HG02884 (cell line): ENCODE measurements around the gene ECE1.
"Not testable (repeated sequence)": the region's sequence is repeated elsewhere in the genome, so short reads cannot be mapped to it uniquely, and the experiment has no call there.

Experiments used
- ATAC-seq: cut with Tn5 transposase; IDR thresholded peaks from one replicate; pipeline ENCODE4 v1.9.1; 2021; ENCODE audit warnings: mild to moderate bottlenecking, moderate library complexity; ENCODE audit not compliant: unreplicated experiment

Gene ECE1

DNA sequence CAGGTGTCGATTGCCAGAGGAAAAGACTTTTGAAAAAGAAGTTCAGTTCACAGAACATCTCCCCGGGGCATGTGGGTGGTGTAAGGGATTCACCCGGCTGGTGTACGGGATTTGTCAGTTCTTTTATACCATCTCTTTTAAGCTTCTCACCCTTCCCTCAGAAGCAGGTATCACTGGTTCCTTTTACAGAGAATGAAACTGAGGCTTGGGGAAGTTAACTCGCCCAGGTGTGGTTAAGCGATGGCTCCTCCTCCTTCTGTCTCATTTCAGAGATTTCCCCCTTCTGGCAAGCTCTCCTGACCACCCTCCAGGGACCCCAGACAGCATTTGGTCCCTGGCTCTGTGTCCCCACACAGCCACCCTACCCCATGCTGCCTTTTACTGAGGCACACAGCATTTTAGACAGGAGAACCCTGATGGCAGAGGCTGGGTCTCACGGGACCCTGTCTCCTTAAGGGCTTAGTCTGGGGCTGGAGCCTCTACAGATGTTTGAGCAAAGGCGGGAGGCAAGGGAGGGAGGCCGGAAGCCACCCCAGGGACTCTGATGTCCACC lies 2.8 kb upstream of the ECE1 start:
- ATAC-seq = peak; percentile 33

DNA sequence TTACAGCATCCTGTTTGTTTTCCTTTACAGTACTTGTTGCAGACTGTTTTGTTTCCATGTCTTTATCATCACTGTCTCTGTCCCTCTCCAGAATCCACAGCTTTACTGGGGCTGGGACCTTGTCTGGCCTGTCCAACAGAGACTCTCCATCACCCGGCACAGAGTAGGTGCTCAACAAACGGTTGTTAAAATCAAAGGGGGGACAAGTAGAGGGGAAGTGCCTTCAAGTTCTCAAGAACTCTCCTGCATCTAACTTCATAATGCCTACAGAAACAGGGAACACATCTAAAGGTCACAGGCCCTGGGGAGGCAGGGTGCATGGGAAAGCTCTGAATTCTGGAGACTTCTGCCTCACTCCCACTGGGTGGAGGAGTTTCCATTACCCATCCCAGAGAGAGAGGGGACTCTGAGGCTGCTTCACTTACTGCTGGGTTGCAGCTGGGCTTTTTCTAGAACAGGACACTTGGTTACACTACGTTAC lies 2.3 kb upstream of the ECE1 start:
- no peak for ATAC-seq

DNA sequence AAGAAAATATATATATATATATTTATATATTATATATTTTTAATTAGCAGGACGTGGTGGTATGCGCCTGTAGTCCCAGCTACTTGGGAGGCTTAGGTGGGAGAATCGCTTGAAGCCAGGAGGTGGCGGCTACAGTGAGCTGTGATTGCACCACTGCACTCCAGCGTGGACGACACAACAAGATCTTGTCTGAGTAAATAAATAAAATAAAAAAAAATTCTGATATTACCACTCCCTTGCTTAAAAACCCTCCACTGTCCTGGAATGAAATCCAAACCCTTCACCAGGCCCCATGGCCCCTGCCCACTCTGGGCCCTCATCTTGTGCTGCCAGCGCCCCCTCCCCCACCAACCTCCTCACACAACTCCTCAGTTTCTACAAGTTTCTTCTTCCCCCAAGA lies 1.7 kb upstream of the ECE1 start:
- ATAC-seq = no peak

GRCh38 chr1:21291184-21291583 lies 921 bp upstream of the ECE1 start:
- no peak for ATAC-seq

GRCh38 chr1:21290546-21290944 lies 282 bp upstream of the ECE1 start:
- no peak for ATAC-seq

DNA sequence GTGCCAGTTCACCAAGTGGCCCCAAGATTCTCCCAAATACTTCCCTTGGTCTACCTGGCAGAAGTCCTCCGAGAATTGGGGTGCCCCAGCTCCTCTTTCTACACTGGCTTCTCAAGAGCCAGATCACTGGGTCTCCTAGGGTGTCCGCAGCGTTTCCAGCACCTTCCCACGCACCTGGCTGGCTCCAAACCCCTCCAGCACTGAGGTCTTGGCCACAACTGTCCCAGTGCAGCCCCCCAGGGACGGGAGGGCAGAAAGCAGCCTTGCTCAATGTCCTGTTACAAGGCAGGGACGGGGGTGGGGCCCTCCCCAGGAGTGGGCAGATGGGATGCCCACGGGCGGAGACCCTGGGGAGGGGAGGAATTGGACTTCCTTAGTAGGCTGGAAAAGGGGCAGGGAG lies 1.1 kb downstream of the ECE1 start:
- no peak for ATAC-seq

- ATAC-seq = no peak
These were observed 2.3 kb downstream of the ECE1 start for GRCh38 chr1:21287905-21288514.

DNA sequence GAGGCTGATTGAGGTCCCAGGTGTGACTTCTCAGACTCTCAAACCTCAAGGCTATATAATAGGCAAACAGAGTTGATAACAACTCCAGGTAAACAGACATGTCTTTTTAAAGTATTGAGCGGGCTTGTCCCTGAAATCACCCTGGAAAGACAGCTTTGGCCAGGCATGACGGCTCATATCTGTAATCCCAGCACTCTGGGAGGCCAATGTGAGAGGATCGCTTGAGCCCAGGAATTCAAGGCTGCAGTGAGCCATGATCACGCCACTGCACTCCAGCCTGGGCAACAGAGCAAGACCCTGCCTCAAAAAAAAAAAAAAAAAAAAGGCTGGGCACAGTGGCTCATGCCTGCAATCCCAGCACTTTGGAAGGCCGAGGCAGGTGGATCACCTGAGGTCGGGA lies 4.9 kb downstream of the ECE1 start:
- ATAC-seq = not testable (repeated sequence)

- no peak for ATAC-seq
These were observed 5.2 kb downstream of the ECE1 start for GRCh38 chr1:21285055-21285372.

DNA sequence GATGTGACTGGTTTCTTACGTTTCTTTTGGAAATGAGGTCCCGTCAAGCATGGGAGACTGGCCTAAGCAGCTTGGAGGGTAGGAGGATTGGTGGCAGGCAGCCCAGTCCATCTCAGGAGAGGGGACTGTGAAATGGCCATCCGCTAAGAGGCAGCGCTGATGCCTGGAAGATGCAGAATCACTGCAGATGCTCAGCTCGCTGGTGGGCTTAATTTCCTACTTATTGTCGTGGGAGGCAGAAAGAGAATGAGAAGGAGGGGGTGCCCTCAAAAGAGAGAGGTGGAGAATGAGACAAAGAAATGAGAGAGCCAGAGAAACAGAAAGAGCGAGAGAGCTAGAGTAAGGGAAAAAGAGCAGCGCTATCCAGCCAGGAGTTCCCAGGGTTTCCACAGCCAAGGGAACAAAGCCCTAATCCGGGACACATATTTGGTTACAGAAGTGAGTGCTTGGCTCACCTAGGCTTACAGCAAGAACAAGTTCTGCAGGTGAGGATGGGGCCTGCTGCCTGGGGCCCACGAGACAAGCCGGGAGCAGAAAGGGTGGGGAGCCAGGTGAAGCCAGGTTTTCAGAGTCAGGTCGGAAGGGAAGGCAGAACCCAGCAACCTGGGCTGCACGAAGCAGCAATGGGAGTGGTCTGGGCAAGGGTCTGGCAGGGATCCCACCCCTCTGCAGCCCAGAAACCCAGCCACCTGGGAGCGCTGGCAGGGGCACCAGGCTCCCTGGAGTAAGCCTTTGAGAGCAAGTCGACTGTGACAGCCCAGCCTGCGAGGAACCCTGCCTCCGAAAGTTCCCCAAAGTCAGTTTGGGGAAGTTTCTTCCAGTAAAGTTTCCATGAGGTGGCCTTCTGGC lies 5.8 kb downstream of the ECE1 start:
- ATAC-seq = no peak

- no peak for ATAC-seq
These were observed 6.7 kb downstream of the ECE1 start for GRCh38 chr1:21283524-21283923.

GRCh38 chr1:21282020-21282419 lies 8.2 kb downstream of the ECE1 start:
- ATAC-seq = not testable (repeated sequence)

GRCh38 chr1:21280482-21280881 lies 9.8 kb downstream of the ECE1 start:
- ATAC-seq = no peak

DNA sequence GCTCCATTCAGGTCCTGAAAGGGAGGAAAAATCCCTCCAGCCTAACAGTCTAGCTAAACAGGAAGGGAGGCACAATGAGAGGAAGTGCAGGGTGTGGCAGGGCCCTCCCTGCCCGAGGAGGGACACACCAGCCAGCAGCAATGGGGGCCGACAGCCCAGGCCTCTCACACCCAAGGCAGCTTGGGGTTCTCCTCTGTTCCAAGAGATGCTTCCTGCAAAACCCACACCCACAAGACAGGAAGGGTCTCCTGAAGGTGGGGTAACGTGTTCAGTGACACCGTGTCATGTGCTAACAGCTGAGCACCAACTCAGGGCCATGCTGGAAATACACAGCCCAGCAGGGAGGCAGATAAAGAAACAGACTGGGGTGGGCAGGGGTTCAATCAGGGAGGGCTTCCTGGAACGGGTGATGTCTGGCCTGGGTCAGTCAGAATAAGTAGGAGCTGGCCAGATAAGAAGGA lies 10.2 kb downstream of the ECE1 start:
- no peak for ATAC-seq

GRCh38 chr1:21278860-21279845 lies 11.1 kb downstream of the ECE1 start:
- ATAC-seq = no peak

DNA sequence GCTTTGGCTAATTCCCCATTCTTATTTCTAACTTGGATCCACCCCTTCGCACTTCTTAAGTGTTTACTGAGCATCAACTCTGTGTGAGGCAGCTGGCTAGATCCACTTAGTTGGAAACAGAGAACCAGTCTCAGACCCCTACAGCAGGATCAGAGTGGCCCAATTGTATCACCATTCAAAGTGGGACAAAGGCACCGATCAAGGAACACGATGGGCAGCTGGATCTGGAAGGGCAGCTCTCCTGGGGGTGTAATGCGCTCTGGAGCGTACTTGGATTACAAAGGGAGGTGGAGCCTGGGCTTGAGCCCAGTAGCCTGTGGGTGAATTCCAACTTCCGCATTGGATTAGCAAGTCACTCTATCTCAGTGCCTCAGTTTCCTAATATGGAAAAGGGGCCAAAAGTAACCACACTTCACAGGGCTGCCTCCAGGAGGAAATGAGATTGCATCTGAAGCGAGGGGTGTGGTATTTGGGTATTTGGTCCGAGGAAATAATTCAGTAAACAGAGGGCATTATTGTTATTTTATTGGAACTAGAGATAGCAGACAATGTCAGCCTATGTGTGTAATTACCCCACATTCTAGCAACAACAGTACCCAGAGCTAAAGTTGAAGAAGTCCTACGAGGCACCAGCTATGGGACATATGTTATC lies 11.9 kb downstream of the ECE1 start:
- no peak for ATAC-seq

GRCh38 chr1:21277180-21277579 lies 13.1 kb downstream of the ECE1 start:
- ATAC-seq = no peak

- ATAC-seq = no peak
These were observed 17.7 kb downstream of the ECE1 start for GRCh38 chr1:21272540-21272939.

- ATAC-seq = no peak
These were observed 18.7 kb downstream of the ECE1 start for GRCh38 chr1:21271550-21271949.

DNA sequence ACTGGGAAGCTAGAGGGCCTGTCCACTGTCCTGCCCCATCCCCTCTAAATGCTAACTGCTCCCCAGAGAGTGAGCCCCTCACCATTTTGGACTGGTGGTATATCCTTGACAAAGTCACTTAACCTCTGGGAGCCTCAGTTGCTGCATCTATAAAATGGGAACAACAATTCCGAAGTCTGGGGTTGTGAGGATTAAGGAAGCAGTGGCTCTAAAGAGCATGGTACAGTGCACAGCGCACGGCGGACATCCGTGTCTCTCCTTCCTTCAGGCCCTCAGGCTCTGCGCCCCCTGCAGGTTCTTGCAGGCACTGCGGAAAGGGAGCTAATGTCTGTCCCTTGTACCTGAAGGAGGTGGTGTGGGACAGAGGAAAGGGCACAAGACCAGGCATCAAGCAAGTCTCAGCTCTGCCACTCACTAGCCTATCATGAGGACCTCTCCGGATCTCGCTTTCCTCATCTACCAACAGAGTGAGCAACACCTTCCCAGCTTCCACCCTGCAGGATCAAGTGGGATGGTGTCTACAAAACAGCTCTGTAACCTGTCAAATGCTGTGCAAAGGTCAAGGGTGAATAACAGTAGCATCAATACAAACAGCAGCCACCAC lies 20.1 kb downstream of the ECE1 start:
- ATAC-seq = no peak
